RWPE2 (cell line): ENCODE results near the gene CCNE1.
"Not testable (repeated sequence)": the region's sequence is repeated elsewhere in the genome, so short reads cannot be mapped to it uniquely, and the experiment has no call there.

Experiments
- ATAC-seq: fragments of 200-7000 bp; cut with Tn5 transposase; 3 replicates; pipeline ENCODE4 v1.9.1; 2021; ENCODE audit warnings: low read depth
- DNase-seq: peaks from one replicate; pipeline ENCODE4 v3.0.0-alpha.2; 2020; ENCODE audit warnings: low spot score
- H3K27ac ChIP-seq: fragments of 450-650 bp; 2 replicates; pipeline ENCODE4 v1.5.1; 2017; ENCODE audit warnings: mild to moderate bottlenecking; ENCODE audit not compliant: poor library complexity, severe bottlenecking
- H3K27me3 ChIP-seq: fragments of 250-450 bp; sonication (Bioruptor Pico); 2 replicates; pipeline ENCODE4 v1.5.1; 2021; ENCODE audit warnings: mild to moderate bottlenecking, moderate library complexity; ENCODE audit not compliant: insufficient read depth, poor library complexity, severe bottlenecking
- H3K36me3 ChIP-seq: fragments of 250-450 bp; sonication (Bioruptor Pico); 2 replicates; pipeline ENCODE4 v1.5.1; 2020; ENCODE audit warnings: low read depth, mild to moderate bottlenecking, moderate library complexity
- H3K4me1 ChIP-seq: fragments of 250-450 bp; sonication (Bioruptor Pico); 2 replicates; pipeline ENCODE4 v1.5.1; 2021; ENCODE audit warnings: mild to moderate bottlenecking, moderate library complexity; ENCODE audit not compliant: insufficient read depth, poor library complexity, severe bottlenecking
- H3K4me3 ChIP-seq: fragments of 250-450 bp; sonication (Bioruptor Pico); 2 replicates; pipeline ENCODE4 v1.5.1; 2021; ENCODE audit warnings: mild to moderate bottlenecking, moderate library complexity; ENCODE audit not compliant: severe bottlenecking
- H3K9me3 ChIP-seq: fragments of 250-450 bp; sonication (Bioruptor Pico); 2 replicates; pipeline ENCODE4 v1.5.1; 2021; ENCODE audit warnings: mild to moderate bottlenecking, moderate library complexity; ENCODE audit not compliant: severe bottlenecking
- CTCF ChIP-seq: fragments of 450-650 bp; IDR thresholded peaks from one replicate; pipeline ENCODE4 v1.5.1; 2017; ENCODE audit warnings: mild to moderate bottlenecking, moderate library complexity; ENCODE audit not compliant: poor library complexity, severe bottlenecking

CCNE1 gene

GRCh38 chr19:29823581-29824330 is 12.0 kb downstream of the CCNE1 start:
- no peaks in the 10 kb centered on the region for H3K4me1 ChIP-seq
- TF ChIP-seq CTCF, result no peak
- no peak for DNase-seq
- H3K27ac ChIP-seq, result no peak overlapping the region
- H3K36me3 ChIP-seq, result peaks cover 22% of the 10 kb centered on the region
- ATAC-seq, result no peak
- no peak overlapping the region for H3K4me3 ChIP-seq
- no peaks in the 10 kb centered on the region for H3K9me3 ChIP-seq
- H3K27me3 ChIP-seq, result no peaks in the 10 kb centered on the region

- DNase-seq, H3K9me3 ChIP-seq, H3K27ac ChIP-seq, ATAC-seq, H3K4me3 ChIP-seq, H3K27me3 ChIP-seq, H3K4me1 ChIP-seq: not testable (repeated sequence)
- peaks cover 12% of the 10 kb centered on the region; the same call in 1 of the 2 replicates for H3K36me3 ChIP-seq
These were observed 13.5 kb downstream of the CCNE1 start for GRCh38 chr19:29825263-29825662.

GRCh38 chr19:29831041-29831548 is 19.3 kb downstream of the CCNE1 start:
- H3K4me1 ChIP-seq, result no peaks in the 10 kb centered on the region
- no peaks in the 10 kb centered on the region for H3K9me3 ChIP-seq
- no peak for DNase-seq
- no peaks in the 10 kb centered on the region for H3K27me3 ChIP-seq
- H3K36me3 ChIP-seq, result no peaks in the 10 kb centered on the region
- no peak for TF ChIP-seq CTCF
- no peak overlapping the region for H3K27ac ChIP-seq
- peak; percentile 78 for ATAC-seq
- H3K4me3 ChIP-seq, result no peak overlapping the region

- ATAC-seq, result no peak
- no peak for TF ChIP-seq CTCF
- no peaks in the 10 kb centered on the region for H3K27me3 ChIP-seq
- H3K36me3 ChIP-seq, result no peaks in the 10 kb centered on the region
- H3K27ac ChIP-seq, result no peak overlapping the region
- H3K4me1 ChIP-seq, result no peaks in the 10 kb centered on the region
- DNase-seq, result no peak
- H3K9me3 ChIP-seq, result no peaks in the 10 kb centered on the region
- no peak overlapping the region for H3K4me3 ChIP-seq
These were observed 19.9 kb downstream of the CCNE1 start for GRCh38 chr19:29831686-29832085.

- ATAC-seq, result no peak
- Histone ChIP-seq H3K9me3 (no peaks in the 10 kb centered on the region), H3K27ac (no peak overlapping the region), H3K36me3 (no peaks in the 10 kb centered on the region), H3K4me1 (no peaks in the 10 kb centered on the region), H3K4me3 (no peak overlapping the region), H3K27me3 (no peaks in the 10 kb centered on the region)
- no peak for TF ChIP-seq CTCF
- DNase-seq, result no peak
These were observed 21.0 kb downstream of the CCNE1 start for GRCh38 chr19:29832801-29833200.
